ENCODE measurements around the gene ADCY2.

Gene ADCY2

DNA sequence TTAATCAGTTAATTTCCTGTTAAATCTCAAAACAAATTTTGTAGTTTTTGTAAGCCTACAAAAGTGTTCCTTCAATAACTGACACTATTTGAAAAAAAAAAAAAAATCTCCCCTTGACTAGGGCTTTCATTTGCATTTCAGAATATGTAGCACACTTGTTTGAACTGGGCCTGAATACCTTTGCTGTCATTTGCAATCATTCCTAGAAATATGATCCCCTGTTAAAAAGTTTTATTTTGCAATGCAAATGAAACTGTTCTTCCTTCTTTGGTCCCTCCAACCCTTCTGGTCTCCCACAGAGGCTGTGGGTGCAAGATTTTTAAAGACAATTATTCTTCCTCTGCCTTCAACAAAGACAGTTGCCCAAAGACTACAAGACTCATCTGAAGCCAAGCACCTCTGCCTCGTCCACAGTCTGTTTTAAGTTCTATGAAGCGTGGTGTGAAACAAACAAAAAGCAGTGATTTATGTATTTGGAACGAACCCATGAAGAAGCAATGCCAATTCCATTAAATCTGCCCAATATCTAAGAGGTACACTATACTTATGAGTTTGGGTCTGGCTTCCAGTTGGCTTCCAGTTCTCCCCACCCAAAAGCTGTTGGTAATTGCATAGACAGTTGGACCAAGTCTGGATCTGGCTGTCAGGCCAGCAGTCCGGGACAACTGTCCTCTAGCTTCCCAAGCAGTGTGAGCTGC, 388.9 kb downstream of the ADCY2 start:
- no peak for DNase-seq (ENCODE audit: low spot score)

GRCh38 chr5:7787770-7788169, 391.8 kb downstream of the ADCY2 start:
- DNase-seq (ENCODE audit: low spot score) = no peak

- DNase-seq (ENCODE audit: low spot score) = no peak
Measured at GRCh38 chr5:7789567-7789966, 393.6 kb downstream of the ADCY2 start.

DNA sequence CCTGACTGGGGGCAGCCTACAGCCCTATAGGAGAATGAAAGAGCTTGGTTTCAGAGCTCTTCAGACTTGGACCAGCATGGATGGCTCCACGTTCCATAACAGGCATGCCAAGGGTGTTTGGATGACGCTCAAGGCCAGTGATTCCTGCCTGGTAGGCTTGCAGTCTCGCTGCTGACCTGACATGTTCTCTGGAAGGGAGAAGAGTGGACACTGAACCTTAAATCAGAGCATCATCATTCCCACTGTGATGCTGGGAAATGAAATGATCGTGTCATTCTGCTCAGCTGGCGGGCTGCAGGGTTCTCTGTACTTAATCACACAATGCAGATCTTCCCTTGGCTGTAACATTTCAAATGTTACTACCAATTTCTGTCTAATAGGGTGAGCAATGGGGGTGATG, 398.0 kb downstream of the ADCY2 start:
- DNase-seq (ENCODE audit: low spot score) = no peak

DNA sequence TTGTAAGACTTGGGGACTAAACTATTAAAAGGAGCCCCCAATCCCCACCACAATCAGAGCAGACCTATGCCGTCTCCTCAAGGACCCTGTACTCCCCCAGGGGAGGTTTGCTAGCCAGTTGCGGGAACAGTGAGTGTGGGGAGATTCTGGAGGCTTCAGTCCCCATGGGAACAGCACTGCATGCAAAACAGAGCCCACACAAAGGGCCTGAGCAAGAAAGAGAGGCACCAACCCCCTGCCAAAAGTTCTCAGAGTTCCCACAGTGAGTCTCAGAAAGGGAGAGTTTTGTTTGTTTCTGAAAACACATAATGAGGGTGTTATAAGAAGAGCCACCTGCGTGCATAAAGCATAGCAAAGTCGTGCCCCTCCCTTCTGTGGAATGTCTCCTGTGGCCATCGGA, 398.4 kb downstream of the ADCY2 start:
- no peak for DNase-seq (ENCODE audit: low spot score)

GRCh38 chr5:7794823-7795222, 398.9 kb downstream of the ADCY2 start:
- DNase-seq (ENCODE audit: low spot score) = no peak

DNA sequence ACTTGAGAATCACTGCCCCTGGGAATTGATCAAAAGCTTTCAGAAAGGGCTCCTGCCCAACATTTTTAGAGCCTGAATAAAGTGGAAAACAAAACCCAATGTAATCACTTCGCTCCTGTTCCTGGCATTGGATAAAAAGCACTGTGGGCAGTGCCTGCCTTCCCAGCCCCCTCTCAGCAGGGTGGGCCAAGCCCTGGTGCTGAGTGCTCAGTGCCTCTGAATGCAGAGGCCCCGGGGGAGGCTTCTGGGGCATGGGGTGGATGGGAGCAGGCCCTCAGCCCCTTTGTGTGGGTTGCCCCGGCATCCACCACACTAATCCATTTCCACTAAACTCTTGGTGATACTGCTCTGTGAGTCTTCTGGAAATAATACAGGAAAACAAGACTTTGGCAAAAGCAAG, 399.4 kb downstream of the ADCY2 start:
- no peak for DNase-seq (ENCODE audit: low spot score)

DNA sequence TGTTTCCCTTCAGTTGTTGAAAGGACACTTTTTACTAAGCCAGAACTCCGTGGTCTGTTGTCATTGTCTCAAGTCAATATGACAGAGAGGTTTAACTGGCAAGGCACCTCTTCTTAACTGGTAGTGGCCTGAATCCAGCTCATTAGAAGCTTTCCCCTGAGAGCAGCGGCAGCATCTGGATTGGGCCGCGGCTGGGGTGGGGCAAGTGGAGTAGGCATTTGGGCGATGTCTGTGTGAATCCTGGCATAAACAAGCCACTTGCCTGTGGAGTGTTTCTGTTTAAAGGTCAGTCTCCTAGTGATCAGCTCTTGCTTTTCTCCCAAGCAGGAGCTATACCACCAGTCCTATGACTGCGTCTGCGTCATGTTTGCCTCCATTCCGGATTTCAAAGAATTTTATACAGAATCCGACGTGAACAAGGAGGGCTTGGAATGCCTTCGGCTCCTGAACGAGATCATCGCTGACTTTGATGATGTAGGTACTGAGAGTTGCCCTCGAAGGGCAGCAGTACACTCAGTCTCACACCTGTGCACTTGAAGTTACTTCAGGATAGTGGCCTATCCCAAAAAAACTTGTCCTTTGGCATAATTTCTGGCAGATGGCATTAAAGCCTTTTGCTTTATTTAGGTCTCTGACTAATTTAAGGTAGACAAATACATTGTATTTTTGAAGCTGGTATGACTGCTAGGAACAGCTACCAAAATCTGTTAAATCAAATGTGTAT, 406.1 kb downstream of the ADCY2 start:
- no peak for DNase-seq (ENCODE audit: low spot score)

GRCh38 chr5:7802855-7803254, 406.9 kb downstream of the ADCY2 start:
- DNase-seq (ENCODE audit: low spot score) = no peak

GRCh38 chr5:7803937-7804336, 408.0 kb downstream of the ADCY2 start:
- no peak for DNase-seq (ENCODE audit: low spot score)

GRCh38 chr5:7805379-7805778, 409.4 kb downstream of the ADCY2 start:
- no peak for DNase-seq (ENCODE audit: low spot score)

GRCh38 chr5:7808998-7809397, 413.1 kb downstream of the ADCY2 start:
- no peak for DNase-seq (ENCODE audit: low spot score)

- DNase-seq (ENCODE audit: low spot score) = no peak
Measured at GRCh38 chr5:7811715-7812114, 415.8 kb downstream of the ADCY2 start.

DNA sequence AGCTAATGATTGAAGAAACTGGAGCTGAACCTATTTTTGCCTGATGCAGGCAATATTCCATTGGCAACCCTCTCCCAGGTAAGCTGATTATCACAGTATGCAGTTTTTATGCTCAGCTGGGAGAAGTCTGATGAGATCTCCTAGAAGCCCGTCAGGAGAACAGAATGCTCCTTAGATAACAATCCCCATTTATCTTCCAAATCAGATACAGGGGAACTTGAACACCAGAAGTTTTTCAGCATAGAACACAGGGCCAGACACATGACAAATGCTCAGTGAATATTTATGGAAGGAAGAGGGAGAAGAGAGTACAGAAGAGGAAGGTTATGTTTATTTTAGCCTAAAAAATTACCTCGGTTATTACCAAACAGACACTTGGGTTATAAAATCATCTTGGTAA, 417.1 kb downstream of the ADCY2 start:
- DNase-seq (ENCODE audit: low spot score) = no peak

- no peak for DNase-seq (ENCODE audit: low spot score)
Measured at GRCh38 chr5:7813576-7813975, 417.6 kb downstream of the ADCY2 start.

- no peak for DNase-seq (ENCODE audit: low spot score)
Measured at GRCh38 chr5:7814816-7815215, 418.9 kb downstream of the ADCY2 start.

DNA sequence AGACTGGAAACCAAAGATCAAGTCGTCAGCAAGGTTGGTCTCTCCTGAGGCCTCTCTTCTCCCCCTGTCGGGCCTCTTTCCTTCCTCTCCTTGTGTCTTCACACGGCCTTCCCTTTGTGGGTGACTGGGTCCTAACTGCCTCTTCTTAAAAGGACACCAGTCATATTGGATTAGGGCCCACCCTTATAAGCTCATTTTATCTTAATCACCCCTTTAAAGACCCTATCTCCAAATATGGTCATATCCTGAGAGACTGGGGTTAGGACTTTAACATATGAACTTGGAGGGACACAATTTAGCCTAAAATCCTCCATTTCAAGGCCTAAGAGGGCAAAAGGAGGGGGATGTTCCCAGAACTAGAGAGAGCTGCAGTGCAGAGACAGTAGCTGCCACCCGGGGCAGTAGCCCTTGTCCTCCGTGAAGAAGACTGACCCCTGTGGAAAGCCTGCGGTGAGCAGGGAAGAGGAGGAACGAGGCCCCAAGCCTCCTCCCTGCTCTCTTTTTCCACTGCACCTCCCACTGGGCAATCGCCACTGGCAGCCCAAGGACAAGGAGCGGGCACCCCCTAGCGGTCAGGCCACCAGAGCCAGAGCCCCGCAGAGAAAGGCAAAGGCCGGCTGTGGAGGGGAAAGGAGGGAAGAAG, 420.1 kb downstream of the ADCY2 start:
- DNase-seq (ENCODE audit: low spot score) = peak; percentile 92

DNA sequence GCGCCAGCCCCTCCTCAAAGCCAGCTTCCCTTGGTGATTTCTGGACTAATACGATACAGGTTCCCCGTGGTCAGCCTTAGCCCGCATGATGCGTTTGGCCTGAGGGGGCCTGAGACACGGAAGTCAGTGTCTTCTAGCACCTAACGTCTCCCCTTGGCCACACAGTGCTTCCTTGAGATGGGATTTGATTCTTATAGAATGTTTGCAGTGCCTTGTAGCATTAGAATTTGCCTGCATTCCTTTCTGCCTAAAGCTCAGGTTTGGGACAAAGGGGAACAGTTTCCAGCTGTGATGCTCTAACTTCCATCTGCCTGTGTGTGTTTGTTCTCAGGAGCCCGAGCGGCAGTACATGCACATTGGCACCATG, 420.6 kb downstream of the ADCY2 start:
- DNase-seq (ENCODE audit: low spot score) = no peak

- no peak for DNase-seq (ENCODE audit: low spot score)
Measured at GRCh38 chr5:7822449-7822848, 426.5 kb downstream of the ADCY2 start.

GRCh38 chr5:7823594-7823993, 427.7 kb downstream of the ADCY2 start:
- DNase-seq (ENCODE audit: low spot score) = no peak

DNA sequence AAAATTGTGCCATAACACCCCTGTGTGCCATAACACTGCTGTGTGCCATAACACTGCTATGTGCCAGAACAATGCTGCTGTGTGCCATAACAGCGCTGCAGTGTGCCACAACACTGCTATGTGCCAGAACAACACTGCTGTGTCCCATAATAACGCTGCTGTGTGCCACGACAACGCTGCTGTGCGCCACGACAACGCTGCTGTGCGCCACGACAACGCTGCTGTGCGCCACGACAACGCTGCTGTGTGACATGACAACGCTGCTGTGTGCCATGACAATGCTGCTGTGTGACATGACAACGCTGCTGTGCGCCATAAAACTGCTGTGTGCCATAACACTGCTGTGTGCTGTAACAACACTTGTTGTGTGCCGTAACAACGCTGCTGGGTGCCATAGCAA, 429.1 kb downstream of the ADCY2 start:
- no peak for DNase-seq (ENCODE audit: low spot score)

DNA sequence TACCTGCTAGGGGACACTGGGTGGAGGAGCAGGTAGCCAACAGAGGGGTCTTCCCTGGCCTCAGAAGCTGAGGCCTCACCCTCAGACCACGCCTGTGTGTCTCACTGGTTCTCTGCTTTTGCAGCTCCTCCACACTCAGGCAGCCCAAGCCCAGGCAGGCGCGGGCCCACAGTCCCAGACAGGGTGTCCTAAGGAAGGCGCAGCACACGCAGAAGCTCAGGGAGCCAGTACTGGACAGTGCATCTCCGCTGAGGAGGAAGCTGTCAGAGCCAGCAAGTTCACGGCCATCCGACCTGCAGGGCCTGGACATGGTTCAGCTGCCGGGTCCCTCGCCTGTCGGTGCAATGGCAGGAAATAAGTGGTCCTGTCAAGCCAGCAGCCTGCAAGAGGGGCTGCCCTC, 429.7 kb downstream of the ADCY2 start:
- DNase-seq (ENCODE audit: low spot score) = no peak

DNA sequence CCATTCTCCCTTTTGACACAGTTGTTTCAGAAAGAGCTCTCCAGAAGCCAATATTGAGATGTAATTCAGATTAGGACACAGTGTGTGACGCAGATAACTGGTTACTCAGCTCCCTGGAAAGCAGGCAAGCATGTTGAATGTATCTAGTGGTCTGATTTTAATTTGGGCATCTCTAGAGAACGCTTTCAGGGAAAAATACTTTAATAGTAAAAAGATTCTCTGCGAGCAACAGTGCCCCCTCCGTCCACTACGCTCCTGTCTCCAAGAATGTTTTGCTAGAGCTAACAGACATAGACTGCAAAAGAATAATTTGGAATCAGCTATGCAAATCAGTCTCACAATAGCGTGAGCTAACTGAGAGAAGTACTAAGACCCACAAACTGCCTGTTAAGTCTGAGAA, 431.7 kb downstream of the ADCY2 start:
- no peak for DNase-seq (ENCODE audit: low spot score)

DNA sequence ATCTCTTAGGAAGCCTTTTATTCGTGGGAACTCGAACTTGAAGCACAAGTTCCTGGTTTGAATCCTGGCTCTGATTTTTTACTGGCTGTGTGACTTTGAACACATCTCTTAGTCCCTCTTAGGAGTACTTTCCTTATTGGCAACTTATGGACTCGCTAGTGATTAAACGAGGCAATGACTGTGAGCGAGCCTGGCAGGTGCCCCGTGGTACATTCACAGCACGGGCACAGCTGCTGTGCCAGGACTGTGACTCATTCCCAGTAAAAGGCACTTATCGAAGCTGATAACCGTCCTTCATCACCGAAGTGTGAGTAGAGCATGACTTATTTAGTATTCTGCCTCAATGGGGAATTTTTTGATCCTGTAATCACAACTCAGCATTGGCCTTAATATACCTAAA, 432.3 kb downstream of the ADCY2 start:
- DNase-seq (ENCODE audit: low spot score) = no peak
